ENCODE results near the gene FHIT.

- TF ChIP-seq CTCF (IDR thresholded peaks at IDR 0.05) (no peak), EP300 (IDR thresholded peaks at IDR 0.05) (no peak), POLR2A (IDR thresholded peaks at IDR 0.05) (no peak), POLR2AphosphoS5 (IDR thresholded peaks at IDR 0.05) (no peak)
These were observed 1525.0 kb downstream of the FHIT start for GRCh38 chr3:59726279-59726678.
